HCT116 (cell line): Measurements from ENCODE around the gene STK39. TPM values are rescaled to one million over a fixed set of nuclear protein-coding genes. Genes with fewer than 3 reads are reported as not detected.

ENCODE experiments used
- ATAC-seq: fragments of 200-7000 bp; cut with Tn5 transposase; 2 replicates; pipeline ENCODE4 v1.9.1; 2020; ENCODE audit warnings: mild to moderate bottlenecking, moderate library complexity
- BruUV-seq: library from RNA; stranded (reverse); fragments of 400-500 nt; replicated peaks from 2 replicates; lab custom pipeline; 2021; lab: Mats Ljungman, UMichigan
- CTCF ChIA-PET: fragments of 300-600 bp; sonication (Branson Sonifier 250); formaldehyde crosslinking; loops from one replicate; lab custom pipeline; 2021; ENCODE audit warnings: antibody characterized with exemption; lab: Charles Lee
- POLR2A ChIA-PET: fragments of 300-600, 350-600 bp; sonication (Branson Sonifier 250); formaldehyde crosslinking; loops from one replicate; lab custom pipeline; 2021; ENCODE audit warnings: antibody characterized with exemption; lab: Charles Lee
- RAD21 ChIA-PET, 2 experiments: fragments of 300-600 bp; sonication (Branson Sonifier 250); formaldehyde crosslinking; loops; one replicate each; lab custom pipeline; 2023; ENCODE audit warnings: low total read pairs in 2 of 2; ENCODE audit not compliant: uncharacterized antibody in 2 of 2, unreplicated experiment in 2 of 2, low non-redundant PET in 1 of 2; lab: Charles Lee
- DNase-seq: peaks from one replicate; pipeline ENCODE4 v3.0.0-alpha.2; 2010; ENCODE audit warnings: low read depth, low spot score
- H2AFZ ChIP-seq: fragments of 200-600 bp; shearing (Covaris generic), sonication (generic); 2 replicates; pipeline ENCODE4 v1.6.1; 2017; ENCODE audit warnings: low read depth, mixed run types, mixed read lengths, antibody characterized with exemption, low read length; ENCODE audit not compliant: poor library complexity, severe bottlenecking
- H3K27ac ChIP-seq: 2 replicates; pipeline ENCODE4 v1.5.1; 2012; ENCODE audit warnings: low read depth, low read length
- H3K27me3 ChIP-seq: fragments of 200-600 bp; sonication (generic); 2 replicates; pipeline ENCODE4 v1.6.1; 2016; ENCODE audit warnings: mixed run types, low read length, mixed read lengths; ENCODE audit not compliant: insufficient read depth
- H3K36me3 ChIP-seq, 2 experiments: fragments of 200-500 bp in 1 of 2; fragments of 200-600 bp in 1 of 2; sonication (Bioruptor generic) in 1 of 2; sonication (generic) in 1 of 2; 2 replicates each; pipeline versions ENCODE4 v1.5.1 to v1.6.1; 2014 to 2016; ENCODE audit warnings: low read length in 2 of 2, inconsistent platforms in 1 of 2, mixed read lengths in 1 of 2, mixed run types in 1 of 2; ENCODE audit not compliant: insufficient read depth in 2 of 2, control insufficient read depth in 1 of 2
- H3K4me1 ChIP-seq, 2 experiments: fragments of 200-600 bp in 1 of 2; sonication (generic) in 1 of 2; 2 replicates each; pipeline versions ENCODE4 v1.5.1 to v1.6.1; 2012 to 2017; ENCODE audit warnings: low read length in 2 of 2, inconsistent platforms in 1 of 2, mild to moderate bottlenecking in 1 of 2, mixed read lengths in 1 of 2, mixed run types in 1 of 2, moderate library complexity in 1 of 2; ENCODE audit not compliant: insufficient read depth in 2 of 2, control insufficient read depth in 1 of 2
- H3K4me2 ChIP-seq: fragments of 200-600 bp; sonication (generic); 2 replicates; pipeline ENCODE4 v1.6.1; 2017; ENCODE audit warnings: mixed run types, low read length, mixed read lengths
- H3K4me3 ChIP-seq, 2 experiments: fragments of 200-600 bp in 1 of 2; sonication (generic) in 1 of 2; replicated peaks in 1 of 2; 2 replicates each; pipeline ENCODE4 v1.5.1; 2011 to 2016; ENCODE audit warnings: low read length in 2 of 2, control low read depth in 1 of 2, low read depth in 1 of 2, mild to moderate bottlenecking in 1 of 2, mixed read lengths in 1 of 2, mixed run types in 1 of 2
- H3K79me2 ChIP-seq: fragments of 200-600 bp; sonication (generic); 2 replicates; pipeline ENCODE4 v1.6.1; 2017; ENCODE audit warnings: mild to moderate bottlenecking, mixed run types, low read length, moderate library complexity, mixed read lengths; ENCODE audit not compliant: insufficient read depth
- H3K9ac ChIP-seq: fragments of 200-600 bp; sonication (generic); 2 replicates; pipeline ENCODE4 v1.6.1; 2016; ENCODE audit warnings: low read length, mixed read lengths
- H3K9me2 ChIP-seq: fragments of 200-600 bp; sonication (generic), shearing (Covaris generic); 2 replicates; pipeline ENCODE4 v1.6.1; 2017; ENCODE audit warnings: mixed run types, mild to moderate bottlenecking, moderate library complexity; ENCODE audit not compliant: insufficient read depth
- H3K9me3 ChIP-seq, 2 experiments: fragments of 200-500 bp in 1 of 2; fragments of 200-600 bp in 1 of 2; sonication (Bioruptor generic) in 1 of 2; sonication (generic) in 1 of 2; 2 replicates each; pipeline ENCODE4 v1.6.1; 2014 to 2017; ENCODE audit warnings: low read length in 2 of 2, mixed read lengths in 2 of 2, inconsistent platforms in 1 of 2, low read depth in 1 of 2, mild to moderate bottlenecking in 1 of 2, mixed run types in 1 of 2, moderate library complexity in 1 of 2; ENCODE audit not compliant: control insufficient read depth in 1 of 2, insufficient read depth in 1 of 2
- H4K20me1 ChIP-seq: fragments of 200-600 bp; sonication (generic), shearing (Covaris generic); 2 replicates; pipeline ENCODE4 v1.6.1; 2017; ENCODE audit warnings: mixed run types, mild to moderate bottlenecking, moderate library complexity; ENCODE audit not compliant: insufficient read depth
- ATF3 ChIP-seq: IDR thresholded peaks from 2 replicates; pipeline ENCODE4 v1.6.1; 2012
- CBX3 ChIP-seq: IDR thresholded peaks from 2 replicates; pipeline ENCODE4 v1.6.1; 2012; ENCODE audit warnings: low read depth
- CTCF ChIP-seq, 3 experiments: fragments of 200-600 bp in 1 of 3; sonication (generic) in 1 of 3; IDR thresholded peaks in 2 of 3; conservative IDR thresholded peaks in 1 of 3; 2 replicates each; pipeline ENCODE4 v1.5.1; 2012 to 2017; ENCODE audit warnings: low read depth in 2 of 3, low read length in 2 of 3, antibody characterized with exemption in 1 of 3, borderline replicate concordance in 1 of 3, control low read depth in 1 of 3, mild to moderate bottlenecking in 1 of 3, mixed read lengths in 1 of 3, mixed run types in 1 of 3, moderate library complexity in 1 of 3; ENCODE audit not compliant: insufficient read depth in 1 of 3
- ELF1 ChIP-seq: IDR thresholded peaks from 2 replicates; pipeline ENCODE4 v1.6.1; 2012; ENCODE audit warnings: low read depth, borderline replicate concordance
- EZH2phosphoT487 ChIP-seq: fragments of 200-600 bp; IDR thresholded peaks from 2 replicates; pipeline ENCODE4 v1.6.1; 2018; ENCODE audit warnings: antibody characterized with exemption, borderline replicate concordance
- JUND ChIP-seq: IDR thresholded peaks from 2 replicates; pipeline ENCODE4 v1.6.1; 2012
- MAX ChIP-seq: IDR thresholded peaks from 2 replicates; pipeline ENCODE4 v1.6.1; 2012
- POLR2A ChIP-seq: IDR thresholded peaks from 2 replicates; pipeline ENCODE4 v1.7.0; 2011; ENCODE audit warnings: borderline replicate concordance; ENCODE audit not compliant: insufficient read depth, insufficient read length; ENCODE audit errors: extremely low read depth
- POLR2AphosphoS5 ChIP-seq: IDR thresholded peaks from 2 replicates; pipeline ENCODE4 v1.6.1; 2011; ENCODE audit warnings: mild to moderate bottlenecking, low read depth, low read length, moderate library complexity
- RAD21 ChIP-seq: IDR thresholded peaks from 2 replicates; pipeline ENCODE4 v1.6.1; 2012; ENCODE audit warnings: low read depth, mild to moderate bottlenecking
- SIN3A ChIP-seq: IDR thresholded peaks from 2 replicates; pipeline ENCODE4 v1.6.1; 2012; ENCODE audit warnings: low read depth
- SP1 ChIP-seq: IDR thresholded peaks from 2 replicates; pipeline ENCODE4 v1.6.1; 2012; ENCODE audit warnings: low read depth
- SRF ChIP-seq: IDR thresholded peaks from 2 replicates; pipeline ENCODE4 v1.6.1; 2012; ENCODE audit warnings: low read depth
- TCF7L2 ChIP-seq: IDR thresholded peaks from 2 replicates; pipeline ENCODE4 v1.7.0; 2011; ENCODE audit warnings: borderline replicate concordance, inconsistent platforms; ENCODE audit not compliant: insufficient read depth, insufficient read length; ENCODE audit errors: extremely low read depth
- ZFX ChIP-seq: fragments of 450-650 bp; IDR thresholded peaks from 2 replicates; pipeline ENCODE4 v1.6.1; 2017
- ZNF274 ChIP-seq: fragments of 200-500 bp; sonication (Bioruptor generic); IDR thresholded peaks from 2 replicates; pipeline ENCODE4 v1.6.1; 2014; ENCODE audit warnings: mild to moderate bottlenecking, low read depth, low read length, inconsistent platforms
- intact Hi-C: fragments of 100-400 bp; cut with micrococcal nuclease; formaldehyde crosslinking; loops from 2 replicates; pipeline ENCODE4 v1.10.0; 2022
- total RNA-seq: library from RNA; stranded (reverse); gene quantifications from one replicate; pipeline ENCODE4 v1.2.1, GENCODE V29; 2021; ENCODE audit not compliant: unreplicated experiment
- TF ChIP-seq, protein P1 (sequence below): IDR thresholded peaks from 2 replicates; pipeline ENCODE4 v1.6.1; 2011; ENCODE audit warnings: mild to moderate bottlenecking, low read length, moderate library complexity; ENCODE audit not compliant: insufficient replicate concordance; ENCODE audit errors: extremely low read depth

Gene STK39
- total RNA-seq, 1 experiment from 2014 or later, result 118 TPM

DNA sequence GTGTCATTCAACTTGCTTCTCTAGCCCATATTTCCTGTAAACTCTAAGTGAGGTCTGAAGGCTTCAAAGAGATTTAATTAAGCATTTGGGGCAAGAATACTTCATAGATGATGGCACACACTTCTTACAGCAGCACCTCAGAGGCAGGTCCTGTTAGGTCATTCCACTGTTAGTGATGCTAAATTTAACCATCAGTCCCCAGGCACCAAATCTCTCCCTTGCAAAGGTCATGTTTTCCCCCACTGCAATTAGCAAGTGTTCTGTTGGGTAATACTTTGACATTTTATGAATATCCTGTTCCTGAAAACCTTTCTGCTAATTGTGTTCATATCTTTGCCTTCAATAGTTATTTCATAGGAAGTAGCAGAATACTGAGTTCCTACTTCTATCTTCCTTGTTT, 117.0 kb downstream of the STK39 start:
- ATAC-seq (no peak), DNase-seq (no peak)
- Histone ChIP-seq H3K9me3 (no peaks in the 10 kb centered on the region), H3K36me3 (peaks cover 15 to 59% of the 10 kb centered on the region in 2 experiments), H3K4me1 (0 out of 4 replicates have a peak, but pooled peaks cover 0 to under 1% of the 10 kb centered on the region in 2 experiments), H3K4me2 (no peak overlapping the region), H3K27ac (no peak overlapping the region), H3K4me3 (no peak overlapping the region), H3K9me2 (no peaks in the 10 kb centered on the region), H3K9ac (no peak overlapping the region), H3K79me2 (peaks cover 76% of the 10 kb centered on the region), H4K20me1 (no peaks in the 10 kb centered on the region), H3K27me3 (no peaks in the 10 kb centered on the region), H2AFZ (no peak overlapping the region)
- no peak for TF ChIP-seq ZNF274
- TF ChIP-seq RAD21, result no peak
- no peak for TF ChIP-seq SIN3A
- no peak for TF ChIP-seq ZFX
- TF ChIP-seq TCF7L2, result no peak
- TF ChIP-seq SP1, result no peak
- no TSS peak for BruUV-seq
- ChIA-PET RAD21 (no interaction called here), CTCF (interaction anchor here (2.0 kb wide), 1 partner anchor 11 kb away, joined by 12 read pairs; no protein-coding TSS in a partner anchor), POLR2A (no interaction called here)
- intact Hi-C loops, result loop anchor here (10.0 kb wide), 1 partner anchor 624 kb away; no protein-coding TSS in a partner anchor

DNA sequence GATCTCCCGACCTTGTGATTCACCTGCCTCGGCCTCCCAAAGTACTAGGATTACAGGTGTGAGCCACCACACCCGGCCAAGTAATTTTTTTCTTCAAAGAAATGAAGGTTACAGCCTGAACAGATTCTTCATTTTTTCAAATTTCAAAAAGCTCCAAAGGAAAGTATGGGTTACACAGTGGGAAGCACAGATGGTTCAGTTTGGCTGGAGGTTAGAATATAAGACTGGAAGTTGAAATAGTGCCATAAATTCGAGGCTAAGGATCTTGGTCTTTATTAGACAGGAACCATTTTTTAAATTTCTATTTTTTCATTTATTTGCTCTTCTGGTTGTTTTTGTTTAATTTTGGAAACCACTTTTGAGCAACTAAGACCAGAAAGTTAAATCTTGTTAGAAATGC, 120.0 kb downstream of the STK39 start:
- ChIA-PET CTCF (interaction anchor here (2.8 kb wide), 1 partner anchor 8 kb away, joined by 17 read pairs; no protein-coding TSS in a partner anchor), RAD21 (no interaction called here), POLR2A (no interaction called here)
- no peak overlapping the region for H3K27ac ChIP-seq
- TF ChIP-seq, protein P1, sequence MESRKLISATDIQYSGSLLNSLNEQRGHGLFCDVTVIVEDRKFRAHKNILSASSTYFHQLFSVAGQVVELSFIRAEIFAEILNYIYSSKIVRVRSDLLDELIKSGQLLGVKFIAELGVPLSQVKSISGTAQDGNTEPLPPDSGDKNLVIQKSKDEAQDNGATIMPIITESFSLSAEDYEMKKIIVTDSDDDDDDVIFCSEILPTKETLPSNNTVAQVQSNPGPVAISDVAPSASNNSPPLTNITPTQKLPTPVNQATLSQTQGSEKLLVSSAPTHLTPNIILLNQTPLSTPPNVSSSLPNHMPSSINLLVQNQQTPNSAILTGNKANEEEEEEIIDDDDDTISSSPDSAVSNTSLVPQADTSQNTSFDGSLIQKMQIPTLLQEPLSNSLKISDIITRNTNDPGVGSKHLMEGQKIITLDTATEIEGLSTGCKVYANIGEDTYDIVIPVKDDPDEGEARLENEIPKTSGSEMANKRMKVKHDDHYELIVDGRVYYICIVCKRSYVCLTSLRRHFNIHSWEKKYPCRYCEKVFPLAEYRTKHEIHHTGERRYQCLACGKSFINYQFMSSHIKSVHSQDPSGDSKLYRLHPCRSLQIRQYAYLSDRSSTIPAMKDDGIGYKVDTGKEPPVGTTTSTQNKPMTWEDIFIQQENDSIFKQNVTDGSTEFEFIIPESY, result no peak
- no peak for TF ChIP-seq POLR2AphosphoS5
- no peak for TF ChIP-seq CTCF (IDR thresholded peaks at IDR 0.05 in 2 of 3, conservative IDR thresholded peaks at IDR 0.05 in 1 of 3; ENCODE audit: borderline replicate concordance in 1 of 3, insufficient read depth in 1 of 3, low read depth in 2 of 3, low read length in 2 of 3)
- TF ChIP-seq JUND, result no peak
- no peak for TF ChIP-seq CBX3
- TF ChIP-seq TCF7L2, result no peak
- no peak for TF ChIP-seq ATF3
- no peak for TF ChIP-seq ZNF274
- TF ChIP-seq SRF, result no peak
- no peak for TF ChIP-seq RAD21
- no peak for TF ChIP-seq EZH2phosphoT487
- TF ChIP-seq MAX, result no peak
- no peak for TF ChIP-seq ELF1
- no peak for TF ChIP-seq SP1
- no peak for TF ChIP-seq SIN3A
- no peak for TF ChIP-seq POLR2A
- H3K9me3 ChIP-seq, result no peaks in the 10 kb centered on the region
- no peak overlapping the region for H2AFZ ChIP-seq
- H3K27me3 ChIP-seq, result no peaks in the 10 kb centered on the region
- no peaks in the 10 kb centered on the region for H4K20me1 ChIP-seq
- DNase-seq, result no peak
- no TSS peak for BruUV-seq
- intact Hi-C loops, result no loop called here
- H3K9ac ChIP-seq, result no peak overlapping the region
- no peaks in the 10 kb centered on the region for H3K9me2 ChIP-seq
- no peak overlapping the region for H3K4me3 ChIP-seq
- peaks cover 16 to 56% of the 10 kb centered on the region in 2 experiments; a peak in 3 of 4 replicates for H3K36me3 ChIP-seq
- H3K4me1 ChIP-seq, result no peaks in the 10 kb centered on the region
- no peak for ATAC-seq
- H3K79me2 ChIP-seq, result peaks cover 63% of the 10 kb centered on the region
- no peak overlapping the region for H3K4me2 ChIP-seq
